MM.1S (cell line): ENCODE measurements around the gene CDK5RAP3.
"Not testable (repeated sequence)": the region's sequence is repeated elsewhere in the genome, so short reads cannot be mapped to it uniquely, and the experiment has no call there.

Source experiments
- DNase-seq: peaks from one replicate; pipeline ENCODE4 v3.0.0-alpha.2; 2015
- H2AFZ ChIP-seq: fragments of 300-600 bp; sonication (generic); 2 replicates; pipeline ENCODE4 v1.6.0; 2016; ENCODE audit warnings: antibody characterized with exemption, low read length
- H3F3A ChIP-seq: fragments of 300-600 bp; sonication (generic); 2 replicates; pipeline ENCODE4 v1.6.1; 2016; ENCODE audit warnings: mild to moderate bottlenecking, antibody characterized with exemption, low read length, moderate library complexity, mixed read lengths; ENCODE audit not compliant: insufficient read depth
- H3K27ac ChIP-seq: fragments of 300-600 bp; sonication (generic); 2 replicates; pipeline ENCODE4 v1.5.1; 2016; ENCODE audit warnings: mild to moderate bottlenecking, low read length
- H3K27me3 ChIP-seq: fragments of 300-600 bp; sonication (generic); replicated peaks from 2 replicates; pipeline ENCODE4 v1.6.0; 2016; ENCODE audit warnings: low read length; ENCODE audit not compliant: insufficient read depth
- H3K36me3 ChIP-seq: fragments of 300-600 bp; sonication (generic); replicated peaks from 2 replicates; pipeline ENCODE4 v1.6.1; 2016; ENCODE audit warnings: mild to moderate bottlenecking, low read length, mixed read lengths; ENCODE audit not compliant: insufficient read depth
- H3K4me1 ChIP-seq: fragments of 300-600 bp; sonication (generic); 2 replicates; pipeline ENCODE4 v1.6.1; 2016; ENCODE audit warnings: low read length, mixed read lengths
- H3K4me2 ChIP-seq: fragments of 300-600 bp; sonication (generic); 2 replicates; pipeline ENCODE4 v1.6.0; 2016; ENCODE audit warnings: low read depth, low read length
- H3K4me3 ChIP-seq: fragments of 300-600 bp; sonication (generic); 2 replicates; pipeline ENCODE4 v1.5.1; 2016; ENCODE audit warnings: low read length, mixed read lengths
- H3K79me2 ChIP-seq: fragments of 300-600 bp; sonication (generic); 2 replicates; pipeline ENCODE4 v1.6.1; 2016; ENCODE audit warnings: mixed run types, low read length, mixed read lengths
- H3K9ac ChIP-seq: fragments of 300-600 bp; sonication (generic); 2 replicates; pipeline ENCODE4 v1.6.1; 2016; ENCODE audit warnings: low read length, mixed read lengths
- H3K9me2 ChIP-seq: fragments of 300-600 bp; sonication (generic); replicated peaks from 2 replicates; pipeline ENCODE4 v1.6.1; 2016; ENCODE audit warnings: mild to moderate bottlenecking, low read length, mixed read lengths; ENCODE audit not compliant: insufficient read depth
- H3K9me3 ChIP-seq: fragments of 300-600 bp; sonication (generic); replicated peaks from 2 replicates; pipeline ENCODE4 v1.6.1; 2016; ENCODE audit warnings: mild to moderate bottlenecking, low read length, mixed read lengths; ENCODE audit not compliant: insufficient read depth
- H4K20me1 ChIP-seq: fragments of 300-600 bp; sonication (generic); 2 replicates; pipeline ENCODE4 v1.6.1; 2016; ENCODE audit warnings: mild to moderate bottlenecking, low read length, moderate library complexity, mixed read lengths; ENCODE audit not compliant: insufficient read depth
- EZH2 ChIP-seq: fragments of 300-600 bp; sonication (generic); optimal IDR thresholded peaks from 2 replicates; pipeline ENCODE3; 2017; ENCODE audit warnings: low read depth, mild to moderate bottlenecking, antibody characterized with exemption, low read length, mixed read lengths
- EZH2phosphoT487 ChIP-seq: fragments of 300-600 bp; sonication (generic); IDR thresholded peaks from 2 replicates; pipeline ENCODE4 v1.6.1; 2018; ENCODE audit warnings: antibody characterized with exemption, low read length
- TF ChIP-seq, protein P1 (sequence below): fragments of 300-600 bp; sonication (generic); IDR thresholded peaks from 2 replicates; pipeline ENCODE4 v1.5.1; 2016; ENCODE audit warnings: antibody characterized with exemption, low read length, mixed read lengths

CDK5RAP3 gene

DNA sequence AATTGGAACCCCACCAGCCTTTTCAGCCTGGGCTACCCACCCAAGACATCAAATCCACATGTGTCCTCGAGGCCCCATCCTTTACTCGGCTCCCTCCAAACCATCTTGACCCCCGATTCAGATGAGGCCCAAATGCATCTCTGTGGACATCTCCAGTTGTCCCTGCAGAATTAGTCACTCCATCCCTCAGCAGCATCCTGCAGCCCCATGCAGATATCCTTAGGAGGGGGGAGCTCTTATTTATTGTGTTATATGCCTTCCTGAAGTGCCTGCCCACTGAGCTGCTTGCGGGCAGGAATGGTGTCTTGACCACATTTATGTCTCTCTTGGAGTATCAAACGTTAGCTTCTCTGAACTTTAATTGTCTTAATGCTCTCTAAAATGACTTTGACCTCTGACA lies 15.6 kb downstream of the CDK5RAP3 start:
- no peak for DNase-seq
- no peaks in the 10 kb centered on the region for H3K9me3 ChIP-seq
- no peaks in the 10 kb centered on the region for H3K9me2 ChIP-seq
- H4K20me1 ChIP-seq, result no peaks in the 10 kb centered on the region
- H3K79me2 ChIP-seq, result no peaks in the 10 kb centered on the region
- H3K36me3 ChIP-seq, result no peaks in the 10 kb centered on the region
- H3K4me3 ChIP-seq, result no peak overlapping the region
- no peak for TF ChIP-seq EZH2phosphoT487
- TF ChIP-seq, protein P1, sequence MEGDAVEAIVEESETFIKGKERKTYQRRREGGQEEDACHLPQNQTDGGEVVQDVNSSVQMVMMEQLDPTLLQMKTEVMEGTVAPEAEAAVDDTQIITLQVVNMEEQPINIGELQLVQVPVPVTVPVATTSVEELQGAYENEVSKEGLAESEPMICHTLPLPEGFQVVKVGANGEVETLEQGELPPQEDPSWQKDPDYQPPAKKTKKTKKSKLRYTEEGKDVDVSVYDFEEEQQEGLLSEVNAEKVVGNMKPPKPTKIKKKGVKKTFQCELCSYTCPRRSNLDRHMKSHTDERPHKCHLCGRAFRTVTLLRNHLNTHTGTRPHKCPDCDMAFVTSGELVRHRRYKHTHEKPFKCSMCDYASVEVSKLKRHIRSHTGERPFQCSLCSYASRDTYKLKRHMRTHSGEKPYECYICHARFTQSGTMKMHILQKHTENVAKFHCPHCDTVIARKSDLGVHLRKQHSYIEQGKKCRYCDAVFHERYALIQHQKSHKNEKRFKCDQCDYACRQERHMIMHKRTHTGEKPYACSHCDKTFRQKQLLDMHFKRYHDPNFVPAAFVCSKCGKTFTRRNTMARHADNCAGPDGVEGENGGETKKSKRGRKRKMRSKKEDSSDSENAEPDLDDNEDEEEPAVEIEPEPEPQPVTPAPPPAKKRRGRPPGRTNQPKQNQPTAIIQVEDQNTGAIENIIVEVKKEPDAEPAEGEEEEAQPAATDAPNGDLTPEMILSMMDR, result no peak
- no peak for TF ChIP-seq EZH2
- peaks cover 25% of the 10 kb centered on the region for H3K4me1 ChIP-seq
- peaks cover 12% of the 10 kb centered on the region for H3F3A ChIP-seq
- no peaks in the 10 kb centered on the region for H3K27me3 ChIP-seq
- no peak overlapping the region for H2AFZ ChIP-seq
- H3K4me2 ChIP-seq, result no peak overlapping the region
- H3K9ac ChIP-seq, result no peak overlapping the region
- no peak overlapping the region for H3K27ac ChIP-seq

GRCh38 chr17:47987240-47987835 lies 16.4 kb downstream of the CDK5RAP3 start:
- Histone ChIP-seq H3K4me3 (no peak overlapping the region), H3K36me3 (no peaks in the 10 kb centered on the region), H3K27me3 (no peaks in the 10 kb centered on the region), H3K4me1 (peaks cover 25% of the 10 kb centered on the region), H3K9ac (no peak overlapping the region), H4K20me1 (no peaks in the 10 kb centered on the region), H3K9me2 (no peaks in the 10 kb centered on the region), H3F3A (peaks cover 12% of the 10 kb centered on the region), H3K79me2 (no peaks in the 10 kb centered on the region), H2AFZ (no peak overlapping the region), H3K9me3 (no peaks in the 10 kb centered on the region), H3K27ac (no peak overlapping the region), H3K4me2 (no peak overlapping the region)
- DNase-seq, result no peak
- TF ChIP-seq EZH2phosphoT487 (no peak), EZH2 (no peak)
- TF ChIP-seq, protein P1, result no peak

DNA sequence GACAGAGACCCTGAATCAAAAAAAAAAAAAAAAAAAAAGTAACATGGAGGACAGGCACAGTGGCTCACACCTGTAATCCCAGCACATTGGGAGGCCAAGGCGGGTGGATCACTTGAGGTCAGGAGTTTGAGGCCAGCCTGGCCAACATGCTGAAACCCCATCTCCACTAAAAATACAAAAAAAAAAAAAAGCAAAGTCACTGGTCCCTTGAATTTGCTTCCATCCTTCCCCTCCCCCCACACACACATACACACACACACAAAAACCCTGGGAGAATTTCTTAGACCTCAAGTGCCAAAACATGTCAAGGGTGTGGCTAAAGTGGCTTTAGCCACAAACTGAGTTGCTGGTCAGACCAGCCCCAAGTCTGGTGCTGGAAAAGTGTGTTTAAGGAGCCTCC lies 17.5 kb downstream of the CDK5RAP3 start:
- H3K36me3 ChIP-seq, H3K4me3 ChIP-seq, H3K9me2 ChIP-seq, H3K4me2 ChIP-seq, H3K27ac ChIP-seq, H3K9ac ChIP-seq, H2AFZ ChIP-seq, H4K20me1 ChIP-seq, DNase-seq, H3K79me2 ChIP-seq, H3K27me3 ChIP-seq, H3K9me3 ChIP-seq: not testable (repeated sequence)
- peaks cover 25% of the 10 kb centered on the region for H3K4me1 ChIP-seq
- peaks cover 12% of the 10 kb centered on the region for H3F3A ChIP-seq

GRCh38 chr17:47989159-47989558 lies 18.2 kb downstream of the CDK5RAP3 start:
- Histone ChIP-seq H3K27me3 (no peaks in the 10 kb centered on the region), H3K9ac (no peak overlapping the region), H2AFZ (no peak overlapping the region), H4K20me1 (no peaks in the 10 kb centered on the region), H3K27ac (peak overlapping the region; percentile 3; the same call in 1 of the 2 replicates), H3K9me3 (no peaks in the 10 kb centered on the region), H3K9me2 (no peaks in the 10 kb centered on the region), H3K79me2 (no peaks in the 10 kb centered on the region), H3F3A (peaks cover 12% of the 10 kb centered on the region), H3K4me1 (peaks cover 25% of the 10 kb centered on the region), H3K36me3 (no peaks in the 10 kb centered on the region), H3K4me3 (no peak overlapping the region), H3K4me2 (peak overlapping the region; percentile 20)
- no peak for DNase-seq
- no peak for TF ChIP-seq EZH2phosphoT487
- TF ChIP-seq EZH2, result no peak
- TF ChIP-seq, protein P1, result no peak
